ENCODE data around the gene PAK5. TPM values are rescaled to one million over a fixed set of nuclear protein-coding genes. Genes with fewer than 3 reads are reported as not detected.

Gene PAK5
- total RNA-seq, 1 donor from 2014 or later = not detected

- intact Hi-C loops (cut with DNase I) = no loop called here
- TF ChIP-seq CTCF (IDR thresholded peaks at IDR 0.05) = no peak
- no peaks in the 10 kb centered on the region for H3K36me3 ChIP-seq
- H3K27me3 ChIP-seq = no peaks in the 10 kb centered on the region
- peak overlapping the region; percentile 23 to 56 for H3K4me3 ChIP-seq
- no peak overlapping the region for H3K27ac ChIP-seq
- H3K4me1 ChIP-seq = peaks cover 3 to 11% of the 10 kb centered on the region in 2 donors
- DNase-seq (ENCODE audit: low spot score in 2 of 2) = no peak
- H3K9me3 ChIP-seq = no peaks in the 10 kb centered on the region
These were observed 322.5 kb downstream of the PAK5 start for GRCh38 chr20:9516234-9516871.

- Histone ChIP-seq H3K36me3 (no peaks in the 10 kb centered on the region), H3K4me3 (peak overlapping the region; percentile 23 to 56), H3K27ac (no peak overlapping the region), H3K27me3 (no peaks in the 10 kb centered on the region), H3K9me3 (no peaks in the 10 kb centered on the region), H3K4me1 (peaks cover 3 to 11% of the 10 kb centered on the region in 2 donors)
- DNase-seq (ENCODE audit: low spot score in 2 of 2) = no peak
- intact Hi-C loops (cut with DNase I) = no loop called here
- no peak for TF ChIP-seq CTCF (IDR thresholded peaks at IDR 0.05)
These were observed 323.1 kb downstream of the PAK5 start for GRCh38 chr20:9515741-9516233.

GRCh38 chr20:9515214-9515585 lies 323.7 kb downstream of the PAK5 start:
- no peak for DNase-seq (ENCODE audit: low spot score in 2 of 2)
- Histone ChIP-seq H3K4me1 (peaks cover 3 to 11% of the 10 kb centered on the region in 2 donors), H3K36me3 (no peaks in the 10 kb centered on the region), H3K9me3 (no peaks in the 10 kb centered on the region), H3K27ac (no peak overlapping the region), H3K27me3 (no peaks in the 10 kb centered on the region), H3K4me3 (peak overlapping the region; percentile 42 to 56)
- no peak for TF ChIP-seq CTCF (IDR thresholded peaks at IDR 0.05)
- intact Hi-C loops (cut with DNase I) = no loop called here

GRCh38 chr20:9514461-9515213 lies 324.2 kb downstream of the PAK5 start, which contains the start of gene LAMP5:
Gene LAMP5 (plus strand): TSS chr20:9514590. CDS start chr20:9514853, 263 bp downstream.
- intact Hi-C loops (cut with DNase I) = no loop called here
- TF ChIP-seq CTCF (IDR thresholded peaks at IDR 0.05) = no peak
- peak within 1 kb of the TSS; percentile 42 to 56 for H3K4me3 ChIP-seq
- no peaks in the 10 kb centered on the region for H3K36me3 ChIP-seq
- no peak within 1 kb of the TSS for H3K27ac ChIP-seq
- DNase-seq (ENCODE audit: low spot score in 2 of 2) = no peak
- H3K27me3 ChIP-seq = no peaks in the 10 kb centered on the region
- H3K9me3 ChIP-seq = no peaks in the 10 kb centered on the region
- peaks cover 3 to 11% of the 10 kb centered on the region in 2 donors for H3K4me1 ChIP-seq

GRCh38 chr20:9514072-9514460 lies 324.8 kb downstream of the PAK5 start:
- Histone ChIP-seq H3K36me3 (no peaks in the 10 kb centered on the region), H3K9me3 (no peaks in the 10 kb centered on the region), H3K4me1 (peaks cover 3 to 11% of the 10 kb centered on the region in 2 donors), H3K4me3 (peak overlapping the region; percentile 42 to 56), H3K27ac (no peak overlapping the region), H3K27me3 (no peaks in the 10 kb centered on the region)
- intact Hi-C loops (cut with DNase I) = no loop called here
- no peak for DNase-seq (ENCODE audit: low spot score in 2 of 2)
- no peak for TF ChIP-seq CTCF (IDR thresholded peaks at IDR 0.05)
